GM04503 (cell line): ENCODE data around the gene ERBB3.

Experiments
- DNase-seq: peaks from one replicate; pipeline ENCODE4 v3.0.0-alpha.2; 2012; ENCODE audit warnings: low read depth

Gene ERBB3

GRCh38 chr12:56080556-56081138, 682 bp downstream of the ERBB3 start:
- DNase-seq: no peak

DNA sequence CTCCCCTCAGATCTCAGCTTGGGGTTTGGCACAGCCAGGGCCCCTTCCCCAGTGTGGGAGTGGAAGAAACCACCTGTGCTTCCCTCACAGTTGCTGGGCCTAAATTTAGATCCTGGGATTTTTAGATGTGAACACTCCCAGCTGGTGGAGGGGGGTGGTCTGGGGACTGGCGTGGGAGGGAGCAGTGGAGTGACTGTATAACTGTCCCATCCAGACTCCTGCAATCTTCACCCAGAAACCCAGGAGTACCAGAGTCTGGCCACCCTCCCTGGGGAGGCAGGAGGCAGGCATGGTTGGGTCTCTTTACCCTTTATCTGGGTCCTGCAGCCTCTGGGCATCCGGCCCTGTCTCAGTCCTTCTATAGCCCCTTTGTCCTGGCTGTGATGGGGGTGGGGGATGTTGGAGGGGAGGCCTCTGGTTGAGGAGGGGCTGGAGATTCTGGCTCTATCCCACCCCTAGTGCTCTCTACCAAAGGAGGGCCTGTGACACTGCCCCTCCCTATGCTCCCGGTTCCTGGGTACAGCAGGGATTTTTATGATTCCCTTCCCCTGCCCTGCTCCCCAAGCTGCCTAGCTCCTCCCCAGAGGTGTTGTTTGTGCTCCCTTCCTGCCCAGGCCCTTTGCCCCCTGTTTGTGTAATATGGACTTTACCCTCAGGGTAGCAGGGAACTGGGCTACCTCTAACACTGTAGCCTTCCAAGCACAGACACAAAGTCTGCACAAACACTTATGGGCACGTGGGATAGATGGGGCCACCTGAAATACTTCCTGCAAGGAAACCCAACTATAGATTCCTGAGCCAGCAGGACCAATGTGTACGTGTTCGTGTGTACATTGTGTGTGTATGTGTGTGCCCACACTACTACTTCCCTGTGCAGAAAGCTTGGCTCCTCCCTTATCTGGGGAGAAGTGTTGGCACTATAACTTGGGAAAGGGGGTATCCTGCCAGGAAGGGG, 1.7 kb downstream of the ERBB3 start:
- no peak for DNase-seq

GRCh38 chr12:56082382-56082781, 2.4 kb downstream of the ERBB3 start:
- no peak for DNase-seq

DNA sequence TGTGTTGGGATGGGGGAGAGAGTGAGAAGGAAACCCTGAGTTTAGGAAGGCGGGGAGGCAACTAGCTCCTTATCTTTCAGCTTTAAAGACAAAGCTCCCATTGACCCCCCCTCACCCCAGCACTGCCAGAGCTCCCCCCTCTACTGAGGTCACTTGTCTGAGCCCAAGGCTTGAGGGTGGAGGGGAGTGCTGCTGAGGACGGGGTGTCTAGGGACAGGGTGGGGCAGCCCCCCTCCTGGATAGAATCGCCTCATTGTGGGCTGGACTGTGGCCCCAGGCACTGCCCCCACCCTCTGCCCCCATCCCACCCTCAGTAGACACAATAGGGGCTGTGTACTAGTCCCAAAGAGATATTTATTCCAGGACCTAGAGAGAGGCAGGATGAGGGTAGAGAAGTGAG, 3.0 kb downstream of the ERBB3 start:
- DNase-seq: no peak

DNA sequence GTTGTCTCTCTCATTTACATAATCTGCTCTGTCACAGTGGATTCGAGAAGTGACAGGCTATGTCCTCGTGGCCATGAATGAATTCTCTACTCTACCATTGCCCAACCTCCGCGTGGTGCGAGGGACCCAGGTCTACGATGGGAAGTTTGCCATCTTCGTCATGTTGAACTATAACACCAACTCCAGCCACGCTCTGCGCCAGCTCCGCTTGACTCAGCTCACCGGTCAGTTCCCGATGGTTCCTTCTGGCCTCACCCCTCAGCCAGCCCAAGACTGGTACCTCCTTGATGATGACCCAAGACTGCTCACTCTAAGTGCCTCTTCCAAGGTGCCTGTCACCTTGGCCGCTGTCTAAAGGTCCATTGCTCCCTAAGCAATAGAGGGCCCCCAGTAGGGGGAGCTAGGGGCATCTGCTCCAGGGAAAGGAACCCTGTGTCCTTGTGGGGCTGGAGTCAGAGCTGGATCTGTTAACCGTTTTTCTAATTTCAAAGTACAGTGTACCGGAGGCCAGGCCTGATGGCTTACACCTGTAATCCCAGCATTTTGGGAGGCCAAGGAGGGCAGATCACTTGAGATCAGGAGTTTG, 5.1 kb downstream of the ERBB3 start:
- no peak for DNase-seq

- DNase-seq: no peak
These were observed 6.1 kb downstream of the ERBB3 start for GRCh38 chr12:56086096-56086495.

DNA sequence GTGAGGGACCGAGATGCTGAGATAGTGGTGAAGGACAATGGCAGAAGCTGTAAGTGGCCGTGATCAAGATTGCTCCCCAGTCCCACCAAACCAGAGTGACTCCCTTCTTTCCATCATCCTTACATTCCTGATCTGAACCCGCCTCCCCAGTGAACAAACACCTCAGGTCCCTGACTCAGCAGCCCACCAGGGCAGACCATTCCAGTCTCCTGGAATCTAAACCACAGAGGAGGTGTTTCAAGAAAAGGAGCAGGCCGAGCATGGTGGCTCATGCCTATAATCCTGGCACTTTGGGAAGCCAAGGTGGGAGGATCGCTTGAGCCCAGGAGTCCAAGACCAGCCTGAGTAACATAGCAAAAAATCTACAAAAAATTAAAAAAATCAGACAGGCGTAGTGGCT, 6.6 kb downstream of the ERBB3 start:
- DNase-seq: no peak

GRCh38 chr12:56087220-56087619, 7.3 kb downstream of the ERBB3 start:
- no peak for DNase-seq

GRCh38 chr12:56097738-56098137, 17.8 kb downstream of the ERBB3 start:
- DNase-seq: no peak

DNA sequence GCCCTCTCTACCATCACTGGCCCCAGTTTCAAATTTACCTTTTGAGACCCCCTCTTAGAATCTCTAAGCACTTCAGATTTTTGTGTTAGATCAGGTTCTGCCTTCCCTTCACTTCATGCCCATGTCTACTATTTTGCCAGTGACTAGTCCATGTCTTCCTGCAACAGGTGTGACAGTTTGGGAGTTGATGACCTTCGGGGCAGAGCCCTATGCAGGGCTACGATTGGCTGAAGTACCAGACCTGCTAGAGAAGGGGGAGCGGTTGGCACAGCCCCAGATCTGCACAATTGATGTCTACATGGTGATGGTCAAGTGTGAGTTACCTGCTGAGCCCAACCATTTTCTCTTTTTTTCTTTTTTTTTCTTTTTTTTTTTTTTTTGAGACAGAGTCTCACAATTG, 18.6 kb downstream of the ERBB3 start:
- no peak for DNase-seq

GRCh38 chr12:56099787-56100186, 19.8 kb downstream of the ERBB3 start:
- no peak for DNase-seq

DNA sequence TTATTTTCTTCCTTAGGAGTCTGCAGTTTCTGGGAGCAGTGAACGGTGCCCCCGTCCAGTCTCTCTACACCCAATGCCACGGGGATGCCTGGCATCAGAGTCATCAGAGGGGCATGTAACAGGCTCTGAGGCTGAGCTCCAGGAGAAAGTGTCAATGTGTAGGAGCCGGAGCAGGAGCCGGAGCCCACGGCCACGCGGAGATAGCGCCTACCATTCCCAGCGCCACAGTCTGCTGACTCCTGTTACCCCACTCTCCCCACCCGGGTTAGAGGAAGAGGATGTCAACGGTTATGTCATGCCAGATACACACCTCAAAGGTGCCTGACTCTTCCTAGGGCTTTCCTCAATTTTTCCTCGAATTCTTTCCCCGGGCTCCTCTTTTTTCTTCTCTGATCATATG, 21.1 kb downstream of the ERBB3 start:
- no peak for DNase-seq

GRCh38 chr12:56102683-56103065, 22.7 kb downstream of the ERBB3 start:
- no peak for DNase-seq

DNA sequence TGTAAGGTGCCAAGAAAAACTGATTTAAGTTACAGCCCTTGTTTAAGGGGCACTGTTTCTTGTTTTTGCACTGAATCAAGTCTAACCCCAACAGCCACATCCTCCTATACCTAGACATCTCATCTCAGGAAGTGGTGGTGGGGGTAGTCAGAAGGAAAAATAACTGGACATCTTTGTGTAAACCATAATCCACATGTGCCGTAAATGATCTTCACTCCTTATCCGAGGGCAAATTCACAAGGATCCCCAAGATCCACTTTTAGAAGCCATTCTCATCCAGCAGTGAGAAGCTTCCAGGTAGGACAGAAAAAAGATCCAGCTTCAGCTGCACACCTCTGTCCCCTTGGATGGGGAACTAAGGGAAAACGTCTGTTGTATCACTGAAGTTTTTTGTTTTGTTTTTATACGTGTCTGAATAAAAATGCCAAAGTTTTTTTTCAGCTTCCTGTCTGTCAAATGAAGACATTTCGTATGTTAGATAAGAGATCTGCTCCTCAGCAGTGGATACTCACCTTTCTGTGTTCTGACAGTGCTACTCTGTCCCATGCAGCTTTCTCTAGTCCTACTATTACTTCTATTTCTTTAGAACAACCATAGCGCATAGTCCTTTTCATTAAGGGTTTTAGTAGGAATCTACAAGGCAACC, 23.2 kb downstream of the ERBB3 start:
- no peak for DNase-seq

GRCh38 chr12:56103823-56104108, 23.8 kb downstream of the ERBB3 start:
- no peak for DNase-seq

GRCh38 chr12:56104109-56104814, 24.3 kb downstream of the ERBB3 start, which contains the start of gene PA2G4:
Gene PA2G4, plus strand, starts transcription at chr12:56104559. Its CDS starts 179 bp downstream, at chr12:56104738.
- peak; percentile 94 for DNase-seq

GRCh38 chr12:56104815-56105608, 25.0 kb downstream of the ERBB3 start:
- DNase-seq: no peak

DNA sequence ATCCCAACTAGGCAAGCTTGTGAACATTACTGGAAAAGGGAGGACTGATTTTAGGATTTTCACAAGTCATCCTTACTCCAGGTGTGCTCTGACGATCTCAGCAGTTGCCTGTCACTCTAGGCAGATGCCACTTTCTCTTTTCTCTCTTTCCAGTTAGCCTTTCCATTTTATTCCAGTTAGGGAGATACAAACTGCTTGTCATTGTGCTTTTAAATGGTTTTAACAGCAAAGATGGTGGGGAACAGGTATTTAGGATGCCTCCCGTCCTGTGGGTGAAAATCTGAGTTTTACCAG, 25.6 kb downstream of the ERBB3 start:
- no peak for DNase-seq

DNA sequence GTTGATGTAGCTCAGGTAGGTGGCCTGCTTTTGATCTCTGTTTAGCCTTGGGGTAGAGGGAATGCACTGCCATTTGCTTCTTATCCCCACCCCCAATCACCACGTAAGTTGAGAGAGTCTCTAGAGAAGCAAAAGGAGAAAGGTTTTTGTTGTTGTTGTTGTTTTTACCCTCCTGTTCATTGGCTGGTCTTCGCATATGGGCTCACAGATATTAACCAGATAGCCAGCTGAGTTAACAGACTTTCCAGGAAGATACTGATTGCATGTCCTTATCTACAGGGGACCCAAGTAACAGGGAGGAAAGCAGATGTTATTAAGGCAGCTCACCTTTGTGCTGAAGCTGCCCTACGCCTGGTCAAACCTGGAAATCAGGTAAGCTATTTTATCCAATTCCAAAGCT, 27.3 kb downstream of the ERBB3 start:
- no peak for DNase-seq

- DNase-seq: no peak
These were observed 30.6 kb downstream of the ERBB3 start for GRCh38 chr12:56110571-56110970.

GRCh38 chr12:56114084-56114483, 34.1 kb downstream of the ERBB3 start:
- DNase-seq: no peak

DNA sequence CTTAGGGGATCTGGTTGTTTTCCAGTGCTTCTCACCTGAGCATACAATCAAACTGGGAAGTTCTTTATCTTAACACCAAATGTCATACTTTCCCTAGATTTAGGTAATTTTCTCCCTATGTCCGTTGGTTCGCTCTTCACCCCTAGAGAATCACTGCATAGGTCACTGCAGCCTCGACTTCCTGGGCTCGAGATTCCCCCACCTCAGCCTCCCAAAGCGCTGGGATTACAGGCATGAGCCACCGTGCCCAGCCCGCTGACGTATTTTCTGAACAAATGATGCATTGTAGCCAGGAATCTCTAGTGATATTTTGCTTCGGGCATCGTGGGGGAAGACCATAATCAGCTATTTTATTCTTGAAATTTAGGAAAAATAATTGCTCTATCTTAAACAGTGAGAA, 35.4 kb downstream of the ERBB3 start:
- no peak for DNase-seq
